ENCODE results near the gene LGI4.

Gene LGI4

DNA sequence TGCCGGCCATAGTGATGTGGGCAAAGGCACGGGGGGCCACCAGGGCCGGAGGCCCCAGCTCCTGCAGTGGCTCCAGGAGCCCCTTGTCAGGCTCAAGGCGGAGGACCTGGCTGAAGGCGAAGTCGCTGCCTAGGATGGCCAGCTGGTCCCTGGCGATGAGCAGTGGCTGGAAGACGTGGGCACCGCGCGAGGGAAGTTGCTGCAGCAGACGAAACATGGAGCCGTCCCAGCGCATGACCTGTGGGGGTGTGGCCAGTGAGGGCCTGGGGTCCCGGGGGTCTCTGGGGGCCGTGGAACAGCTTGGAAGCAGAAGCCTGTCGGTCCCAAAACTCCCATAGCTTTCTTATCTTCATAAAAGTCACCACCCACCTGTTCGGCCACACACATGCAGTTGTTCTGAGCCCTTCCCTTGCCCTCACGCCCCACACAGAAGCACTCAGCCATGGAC, 9.6 kb downstream of the LGI4 start:
- no peak overlapping the region for H3K4me2 ChIP-seq (ENCODE audit: low read length)
- H3K4me3 ChIP-seq (ENCODE audit: low read length): no peak overlapping the region
- H3K4me1 ChIP-seq (ENCODE audit: control insufficient read depth, low read length): peaks cover 16% of the 10 kb centered on the region
- H3K9me2 ChIP-seq (replicated peaks; ENCODE audit: control insufficient read depth, low read length): no peaks in the 10 kb centered on the region
- H3F3A ChIP-seq (ENCODE audit: control insufficient read depth, insufficient read depth): no peaks in the 10 kb centered on the region
- H3K9me3 ChIP-seq (ENCODE audit: control insufficient read depth, insufficient read depth, low read length): no peaks in the 10 kb centered on the region
- no peaks in the 10 kb centered on the region for H3K79me2 ChIP-seq (ENCODE audit: control insufficient read depth, low read length)
- no peaks in the 10 kb centered on the region; the same call in 1 of the 2 replicates for H4K20me1 ChIP-seq (ENCODE audit: control insufficient read depth, insufficient read depth, low read depth, low read length)
- no peak for TF ChIP-seq EZH2phosphoT487 (IDR thresholded peaks at IDR 0.05; ENCODE audit: borderline replicate concordance, low read length)
- TF ChIP-seq, protein P1, sequence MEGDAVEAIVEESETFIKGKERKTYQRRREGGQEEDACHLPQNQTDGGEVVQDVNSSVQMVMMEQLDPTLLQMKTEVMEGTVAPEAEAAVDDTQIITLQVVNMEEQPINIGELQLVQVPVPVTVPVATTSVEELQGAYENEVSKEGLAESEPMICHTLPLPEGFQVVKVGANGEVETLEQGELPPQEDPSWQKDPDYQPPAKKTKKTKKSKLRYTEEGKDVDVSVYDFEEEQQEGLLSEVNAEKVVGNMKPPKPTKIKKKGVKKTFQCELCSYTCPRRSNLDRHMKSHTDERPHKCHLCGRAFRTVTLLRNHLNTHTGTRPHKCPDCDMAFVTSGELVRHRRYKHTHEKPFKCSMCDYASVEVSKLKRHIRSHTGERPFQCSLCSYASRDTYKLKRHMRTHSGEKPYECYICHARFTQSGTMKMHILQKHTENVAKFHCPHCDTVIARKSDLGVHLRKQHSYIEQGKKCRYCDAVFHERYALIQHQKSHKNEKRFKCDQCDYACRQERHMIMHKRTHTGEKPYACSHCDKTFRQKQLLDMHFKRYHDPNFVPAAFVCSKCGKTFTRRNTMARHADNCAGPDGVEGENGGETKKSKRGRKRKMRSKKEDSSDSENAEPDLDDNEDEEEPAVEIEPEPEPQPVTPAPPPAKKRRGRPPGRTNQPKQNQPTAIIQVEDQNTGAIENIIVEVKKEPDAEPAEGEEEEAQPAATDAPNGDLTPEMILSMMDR (IDR thresholded peaks at IDR 0.05; ENCODE audit: low read depth, low read length, poor library complexity, severe bottlenecking): no peak
- no peak overlapping the region for H3K27ac ChIP-seq (ENCODE audit: low read depth, low read length)
- H3K36me3 ChIP-seq (ENCODE audit: control insufficient read depth, low read length): no peaks in the 10 kb centered on the region
- peaks cover 7% of the 10 kb centered on the region for H3K27me3 ChIP-seq (ENCODE audit: control insufficient read depth, low read length)

- H3K4me2 ChIP-seq (ENCODE audit: low read length): peak overlapping the region; percentile 82
- H4K20me1 ChIP-seq (ENCODE audit: control insufficient read depth, insufficient read depth, low read depth, low read length): no peaks in the 10 kb centered on the region; the same call in 1 of the 2 replicates
- H3K27me3 ChIP-seq (ENCODE audit: control insufficient read depth, low read length): peaks cover 7% of the 10 kb centered on the region
- H3K9me2 ChIP-seq (replicated peaks; ENCODE audit: control insufficient read depth, low read length): no peaks in the 10 kb centered on the region
- H3K9me3 ChIP-seq (ENCODE audit: control insufficient read depth, insufficient read depth, low read length): no peaks in the 10 kb centered on the region
- no peaks in the 10 kb centered on the region for H3K36me3 ChIP-seq (ENCODE audit: control insufficient read depth, low read length)
- H3F3A ChIP-seq (ENCODE audit: control insufficient read depth, insufficient read depth): no peaks in the 10 kb centered on the region
- no peak for TF ChIP-seq EZH2phosphoT487 (IDR thresholded peaks at IDR 0.05; ENCODE audit: borderline replicate concordance, low read length)
- TF ChIP-seq, protein P1 (IDR thresholded peaks at IDR 0.05; ENCODE audit: low read depth, low read length, poor library complexity, severe bottlenecking): no peak
- no peak overlapping the region for H3K27ac ChIP-seq (ENCODE audit: low read depth, low read length)
- H3K4me3 ChIP-seq (ENCODE audit: low read length): peak overlapping the region; percentile 74
- no peaks in the 10 kb centered on the region for H3K79me2 ChIP-seq (ENCODE audit: control insufficient read depth, low read length)
- peaks cover 16% of the 10 kb centered on the region for H3K4me1 ChIP-seq (ENCODE audit: control insufficient read depth, low read length)
These were observed 10.5 kb downstream of the LGI4 start for GRCh38 chr19:35124098-35125060.

DNA sequence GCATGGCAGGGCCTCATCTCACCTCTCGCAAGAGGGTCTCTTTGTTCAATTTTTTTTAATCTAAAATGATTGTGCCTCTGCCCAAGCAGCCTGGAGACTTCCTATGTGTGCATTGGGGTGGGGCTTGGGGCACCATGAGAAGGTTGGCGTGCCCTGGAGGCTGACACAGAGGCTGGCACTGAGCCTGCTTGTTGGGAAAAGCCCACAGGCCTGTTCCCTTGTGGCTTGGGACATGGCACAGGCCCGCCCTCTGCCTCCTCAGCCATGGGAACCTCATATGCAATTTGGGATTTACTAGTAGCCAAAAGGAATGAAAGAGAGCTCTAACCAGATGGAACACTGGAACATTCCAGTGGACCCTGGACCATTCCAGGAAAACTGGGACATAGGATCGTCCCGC, 11.3 kb downstream of the LGI4 start:
- Histone ChIP-seq H3K9me3 (ENCODE audit: control insufficient read depth, insufficient read depth, low read length) (no peaks in the 10 kb centered on the region), H3F3A (ENCODE audit: control insufficient read depth, insufficient read depth) (no peaks in the 10 kb centered on the region), H3K4me3 (ENCODE audit: low read length) (no peak overlapping the region; the same call in 1 of the 2 replicates), H3K27ac (ENCODE audit: low read depth, low read length) (no peak overlapping the region), H3K79me2 (ENCODE audit: control insufficient read depth, low read length) (no peaks in the 10 kb centered on the region), H3K36me3 (ENCODE audit: control insufficient read depth, low read length) (no peaks in the 10 kb centered on the region), H3K9me2 (replicated peaks; ENCODE audit: control insufficient read depth, low read length) (no peaks in the 10 kb centered on the region), H3K4me1 (ENCODE audit: control insufficient read depth, low read length) (peaks cover 16% of the 10 kb centered on the region), H3K27me3 (ENCODE audit: control insufficient read depth, low read length) (peaks cover 7% of the 10 kb centered on the region), H4K20me1 (ENCODE audit: control insufficient read depth, insufficient read depth, low read depth, low read length) (no peaks in the 10 kb centered on the region; the same call in 1 of the 2 replicates), H3K4me2 (ENCODE audit: low read length) (peak overlapping the region; percentile 82; the same call in 1 of the 2 replicates)
- TF ChIP-seq, protein P1 (IDR thresholded peaks at IDR 0.05; ENCODE audit: low read depth, low read length, poor library complexity, severe bottlenecking): no peak
- no peak for TF ChIP-seq EZH2phosphoT487 (IDR thresholded peaks at IDR 0.05; ENCODE audit: borderline replicate concordance, low read length)

All from DOHH2 (cell line).